Lower leg skin (tissue), 3 donors: ENCODE results near the gene ADARB2.

ENCODE experiments used
- CTCF ChIP-seq, 3 donors: fragments of 450-650 bp; IDR thresholded peaks; one replicate each; pipeline ENCODE4 v1.5.1; 2016; ENCODE audit warnings: antibody characterized with exemption in 3 of 3, mild to moderate bottlenecking in 3 of 3, moderate library complexity in 2 of 3
- POLR2A ChIP-seq, 2 donors: fragments of 450-650 bp; IDR thresholded peaks; one replicate each; pipeline ENCODE4 v1.6.1; 2016 to 2017; ENCODE audit warnings: antibody characterized with exemption in 2 of 2, mild to moderate bottlenecking in 1 of 2, moderate library complexity in 1 of 2

- TF ChIP-seq CTCF (IDR thresholded peaks at IDR 0.05) (no peak), POLR2A (IDR thresholded peaks at IDR 0.05) (no peak)
Observed at GRCh38 chr10:1411956-1412355, 325.4 kb downstream of the ADARB2 start.
